DMS 273 treated with DMSO at 0.1 percent for 48 hours (cell line): ENCODE results near the gene MYO16.

Experiments used
- DNase-seq: peaks from one replicate; lab custom pipeline; 2025; lab: John Stamatoyannopoulos, UW

MYO16 gene

GRCh38 chr13:108663710-108664109 is 34.3 kb downstream of the MYO16 start:
- no peak for DNase-seq

GRCh38 chr13:108667205-108667604 is 37.8 kb downstream of the MYO16 start:
- no peak for DNase-seq

DNA sequence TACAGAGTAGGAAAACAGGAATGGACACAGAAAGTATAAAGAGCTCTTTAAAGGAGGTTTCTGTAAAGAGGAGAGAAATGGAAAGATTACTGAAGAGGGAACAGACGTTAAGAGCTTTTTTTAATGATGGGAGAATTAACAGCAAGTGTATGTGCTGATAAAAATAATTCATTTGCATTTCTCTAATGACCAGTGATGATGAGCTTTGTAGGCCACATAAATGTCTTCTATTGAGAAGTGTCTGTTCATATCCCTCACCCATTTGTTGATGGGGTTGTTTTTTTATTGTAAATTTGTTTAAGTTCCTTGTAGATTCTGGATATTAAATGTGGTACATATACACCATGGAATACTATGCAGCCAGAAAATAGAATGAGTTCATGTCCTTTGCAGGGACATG is 40.0 kb downstream of the MYO16 start:
- no peak for DNase-seq

DNA sequence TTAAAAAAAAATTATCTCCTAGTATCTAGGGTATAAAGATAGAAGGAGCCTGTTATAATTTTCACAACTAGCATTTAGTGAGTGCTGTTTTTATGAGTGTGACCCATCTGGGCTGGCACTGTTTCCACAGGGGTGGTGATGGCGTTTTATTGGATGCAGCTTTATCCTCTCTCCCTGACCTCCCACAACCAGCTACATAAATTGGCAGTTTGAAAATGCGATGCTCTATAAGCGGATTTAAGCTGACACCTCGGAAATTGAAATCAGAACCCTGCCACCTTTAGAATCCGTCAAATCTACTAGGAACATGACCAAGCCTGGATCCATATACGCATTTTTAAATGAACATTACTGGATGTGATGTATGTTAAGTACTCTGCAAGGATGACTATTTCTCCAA is 44.9 kb downstream of the MYO16 start:
- DNase-seq: no peak

GRCh38 chr13:108674771-108675170 is 45.4 kb downstream of the MYO16 start:
- DNase-seq: no peak

DNA sequence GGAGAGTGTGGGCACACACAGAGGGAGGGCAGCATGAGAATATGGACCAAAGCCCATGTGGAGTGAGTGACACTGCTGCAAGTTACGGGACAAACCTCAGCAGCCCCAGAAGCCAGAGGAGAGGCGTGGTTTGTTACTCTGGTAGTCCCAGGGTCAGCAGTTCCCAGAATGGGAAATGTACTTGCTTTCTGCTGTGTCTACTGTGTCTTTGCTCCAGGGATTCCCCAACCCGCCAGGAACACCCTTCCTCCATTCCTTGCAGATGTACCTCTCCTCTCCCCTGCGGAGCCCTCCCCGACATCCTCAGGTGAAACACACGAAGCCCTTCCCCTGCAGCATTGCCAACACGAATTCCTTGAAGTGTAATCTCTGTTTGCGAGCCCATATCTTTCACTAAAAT is 47.2 kb downstream of the MYO16 start:
- no peak for DNase-seq

DNA sequence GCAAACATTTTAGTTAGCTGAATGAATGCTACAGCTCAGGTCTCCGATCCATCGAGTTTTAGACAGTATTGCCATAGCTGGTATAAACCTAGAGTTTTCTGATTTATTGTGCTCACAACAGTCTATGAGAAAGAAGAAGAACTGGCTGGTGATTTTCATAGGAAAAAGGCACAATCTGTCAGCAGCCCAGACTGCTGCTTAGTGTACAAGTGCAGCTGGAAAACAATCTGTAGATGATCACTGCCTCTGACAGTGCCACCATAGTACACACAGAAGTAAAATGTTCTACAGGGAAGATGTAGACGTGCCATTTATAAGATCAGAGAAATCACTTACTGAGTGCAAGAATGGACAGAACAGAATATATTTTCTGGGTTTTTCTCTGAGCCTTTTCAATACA is 48.4 kb downstream of the MYO16 start:
- no peak for DNase-seq

DNA sequence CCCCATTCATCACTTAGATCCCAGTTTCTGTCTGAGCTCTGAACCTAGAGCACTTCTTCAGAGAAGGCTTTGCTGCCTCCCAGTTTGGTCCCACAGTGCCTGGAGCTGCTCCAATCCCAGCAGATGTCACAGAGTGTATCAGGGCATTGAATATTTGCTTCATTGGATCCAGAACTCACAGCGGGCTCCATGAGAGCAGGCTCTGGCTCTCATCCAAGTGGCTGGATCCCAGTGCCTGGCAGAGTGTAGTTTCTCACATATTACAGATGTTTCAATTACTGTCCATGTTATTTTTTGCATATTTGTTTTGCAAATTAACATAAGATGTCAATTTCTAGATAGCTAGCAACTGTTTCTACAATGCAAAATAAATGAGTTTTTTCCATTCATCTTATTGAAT is 50.6 kb downstream of the MYO16 start:
- no peak for DNase-seq

GRCh38 chr13:108681986-108682575 is 52.7 kb downstream of the MYO16 start:
- DNase-seq: no peak

DNA sequence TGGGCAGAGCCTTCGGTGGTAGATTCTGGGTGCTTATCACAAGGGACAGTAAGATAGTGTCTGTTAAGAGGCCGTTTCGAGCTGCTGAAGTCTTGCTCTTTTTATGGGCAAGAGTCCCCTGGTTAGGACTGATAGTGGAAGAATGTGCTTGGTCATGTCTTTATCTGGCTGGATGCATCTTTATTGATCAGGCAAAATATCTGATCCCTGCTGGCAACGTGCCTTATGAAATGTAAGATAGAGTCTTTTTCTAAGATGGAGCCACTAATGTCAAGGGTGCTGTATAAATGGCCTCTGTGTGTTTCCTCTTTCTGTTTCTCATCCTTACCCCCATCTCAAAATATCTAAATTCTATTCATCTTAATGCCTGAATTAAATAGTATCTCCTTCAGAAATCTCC is 53.3 kb downstream of the MYO16 start:
- no peak for DNase-seq

GRCh38 chr13:108686027-108686426 is 56.6 kb downstream of the MYO16 start:
- no peak for DNase-seq

- DNase-seq: no peak
These were observed 61.3 kb downstream of the MYO16 start for GRCh38 chr13:108690726-108691125.

GRCh38 chr13:108700422-108701170 is 71.2 kb downstream of the MYO16 start:
- DNase-seq: no peak

DNA sequence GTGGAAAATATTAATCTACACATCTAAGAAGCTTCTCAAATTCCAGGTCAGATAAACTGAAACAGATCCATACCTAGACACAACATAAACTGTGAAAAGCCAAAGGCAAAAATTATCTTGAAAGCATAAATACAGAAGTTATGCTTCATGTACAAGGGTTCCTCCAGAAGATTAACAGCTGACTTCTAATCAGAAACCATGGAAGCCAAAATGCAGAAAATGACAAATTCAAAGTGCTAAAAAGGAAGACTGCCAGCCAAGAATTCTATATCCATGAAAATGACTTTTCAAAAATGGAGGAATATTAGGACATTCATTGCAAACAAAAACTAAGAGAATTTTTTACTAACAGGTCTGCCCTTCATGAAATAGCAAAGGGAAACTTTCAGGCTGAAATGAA is 72.8 kb downstream of the MYO16 start:
- DNase-seq: no peak

DNA sequence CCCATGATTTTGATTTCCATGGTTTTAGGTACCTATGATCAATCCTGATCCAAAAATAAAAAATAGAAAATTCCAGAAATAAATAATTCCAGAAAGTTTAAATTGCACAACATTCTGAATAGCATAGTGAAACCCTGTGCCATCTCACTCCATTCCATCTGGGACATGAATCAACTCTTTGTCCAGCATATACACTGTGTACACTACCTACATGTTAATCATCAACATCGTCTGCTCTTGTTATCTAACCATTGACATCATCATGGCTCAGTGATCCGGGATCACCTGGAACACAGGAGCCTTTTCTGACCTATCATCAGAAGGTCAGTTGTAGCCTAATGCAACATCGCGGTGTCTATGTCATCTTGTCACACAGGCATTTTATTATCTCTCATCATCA is 75.6 kb downstream of the MYO16 start:
- no peak for DNase-seq

GRCh38 chr13:108707584-108707983 is 78.2 kb downstream of the MYO16 start:
- no peak for DNase-seq

- DNase-seq: no peak
These were observed 79.5 kb downstream of the MYO16 start for GRCh38 chr13:108708921-108709320.

DNA sequence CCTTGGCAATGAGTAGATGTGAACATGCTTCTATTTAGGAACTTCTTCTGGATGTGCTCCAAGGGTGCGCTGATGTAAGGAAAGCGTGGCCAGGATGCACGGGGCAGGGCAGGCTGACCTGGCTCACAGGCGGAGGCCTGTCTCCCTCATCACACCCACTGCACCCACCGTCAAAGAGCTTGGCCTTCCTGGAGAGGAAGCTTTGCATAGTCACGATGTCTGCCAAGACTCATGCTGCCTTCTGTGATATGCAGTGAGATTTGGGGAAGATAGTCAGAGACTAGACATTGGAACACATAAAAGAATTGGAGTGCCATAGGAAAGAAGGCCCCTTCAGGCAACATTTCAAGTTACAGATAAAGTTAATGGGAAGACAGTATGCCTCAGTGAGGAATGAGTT is 82.0 kb downstream of the MYO16 start:
- DNase-seq: no peak

- DNase-seq: no peak
These were observed 96.1 kb downstream of the MYO16 start for GRCh38 chr13:108725471-108725870.

GRCh38 chr13:108728370-108728769 is 99.0 kb downstream of the MYO16 start:
- no peak for DNase-seq

DNA sequence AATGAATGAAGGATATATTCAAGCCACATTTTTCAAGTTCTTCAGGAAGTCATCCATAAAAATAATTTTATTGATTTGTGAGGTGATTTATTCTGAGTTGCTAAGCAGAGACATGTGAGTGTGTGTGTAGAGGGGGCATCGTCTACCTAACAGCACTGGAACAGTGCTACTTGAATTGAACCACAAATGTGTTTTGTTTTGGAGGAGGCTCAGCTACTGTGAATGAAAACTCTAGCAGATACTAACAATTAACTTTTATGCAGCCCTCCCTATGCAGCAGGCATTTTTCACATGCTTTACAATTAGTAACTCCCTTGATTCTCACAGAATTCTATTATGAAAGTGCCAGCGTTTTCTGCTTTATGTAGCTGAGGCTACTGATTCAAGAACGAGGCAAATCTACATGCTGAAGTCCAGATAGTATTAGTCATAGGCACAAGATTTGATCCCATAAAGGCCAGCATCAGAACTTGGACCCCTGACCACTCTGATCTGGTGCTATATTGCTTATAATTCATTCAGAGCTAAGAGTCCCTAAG is 103.7 kb downstream of the MYO16 start:
- no peak for DNase-seq

GRCh38 chr13:108734676-108735075 is 105.3 kb downstream of the MYO16 start:
- DNase-seq: no peak

DNA sequence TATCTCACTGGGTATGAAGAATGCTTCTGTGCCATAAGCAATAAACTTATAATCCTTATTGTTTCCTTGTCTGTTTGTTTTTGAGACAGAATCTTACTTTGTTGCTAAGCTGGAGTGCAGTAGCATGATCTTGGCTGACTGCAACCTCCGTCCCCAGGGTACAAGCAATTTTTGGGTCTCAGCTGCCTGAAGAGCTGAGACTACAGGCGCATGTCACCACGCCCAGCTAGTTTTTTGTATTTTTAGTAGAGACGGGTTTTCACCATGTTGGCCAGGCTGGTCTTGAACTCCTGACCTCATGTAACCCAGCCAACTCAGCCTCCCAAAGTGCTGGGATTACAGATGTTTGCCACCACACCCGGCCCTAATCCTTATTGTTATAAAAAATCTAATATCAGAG is 112.5 kb downstream of the MYO16 start:
- no peak for DNase-seq
